ENCODE results near the gene PRKN. TPM values are rescaled to one million over a fixed set of nuclear protein-coding genes. Genes with fewer than 3 reads are reported as not detected.

PRKN gene
- total and polyA plus RNA-seq, 8 donors, result 0.82 to 7.2 (median 2.9) TPM

DNA sequence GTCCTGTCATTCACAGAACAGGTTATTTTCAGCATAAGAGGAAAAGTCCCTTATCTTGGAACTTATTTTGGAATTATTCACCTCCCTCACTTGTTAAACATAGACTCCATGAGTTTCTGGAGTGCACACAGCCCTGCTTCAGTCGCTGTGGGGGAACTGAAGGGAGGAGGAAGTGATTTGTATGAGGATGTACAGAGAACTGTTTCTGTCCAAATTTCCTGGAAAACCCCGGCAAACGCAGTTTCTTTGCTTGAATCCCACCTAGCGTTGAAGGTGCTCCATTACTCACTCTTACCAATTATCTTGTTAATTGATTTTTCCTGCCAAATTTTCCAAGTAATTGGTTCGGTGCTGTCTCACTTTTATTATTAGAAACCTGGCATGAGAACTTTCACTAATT is 1375.7 kb downstream of the PRKN start:
- H3K9me3 ChIP-seq, result no peaks in the 10 kb centered on the region
- no peak overlapping the region for H3K27ac ChIP-seq
- intact Hi-C loops (cut with DNase I), result no loop called here
- no peaks in the 10 kb centered on the region for H3K27me3 ChIP-seq
- H3K4me3 ChIP-seq, result no peak overlapping the region
- no peaks in the 10 kb centered on the region for H3K4me1 ChIP-seq
- no peak for FAIRE-seq
- TF ChIP-seq, protein P1, sequence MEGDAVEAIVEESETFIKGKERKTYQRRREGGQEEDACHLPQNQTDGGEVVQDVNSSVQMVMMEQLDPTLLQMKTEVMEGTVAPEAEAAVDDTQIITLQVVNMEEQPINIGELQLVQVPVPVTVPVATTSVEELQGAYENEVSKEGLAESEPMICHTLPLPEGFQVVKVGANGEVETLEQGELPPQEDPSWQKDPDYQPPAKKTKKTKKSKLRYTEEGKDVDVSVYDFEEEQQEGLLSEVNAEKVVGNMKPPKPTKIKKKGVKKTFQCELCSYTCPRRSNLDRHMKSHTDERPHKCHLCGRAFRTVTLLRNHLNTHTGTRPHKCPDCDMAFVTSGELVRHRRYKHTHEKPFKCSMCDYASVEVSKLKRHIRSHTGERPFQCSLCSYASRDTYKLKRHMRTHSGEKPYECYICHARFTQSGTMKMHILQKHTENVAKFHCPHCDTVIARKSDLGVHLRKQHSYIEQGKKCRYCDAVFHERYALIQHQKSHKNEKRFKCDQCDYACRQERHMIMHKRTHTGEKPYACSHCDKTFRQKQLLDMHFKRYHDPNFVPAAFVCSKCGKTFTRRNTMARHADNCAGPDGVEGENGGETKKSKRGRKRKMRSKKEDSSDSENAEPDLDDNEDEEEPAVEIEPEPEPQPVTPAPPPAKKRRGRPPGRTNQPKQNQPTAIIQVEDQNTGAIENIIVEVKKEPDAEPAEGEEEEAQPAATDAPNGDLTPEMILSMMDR (IDR thresholded peaks at IDR 0.05), result no peak
- whole genome bisulfite sequencing, 2 donors, result 62 to 70% methylated on average over 5 of the region's 5 CpGs
- H3K36me3 ChIP-seq, result no peaks in the 10 kb centered on the region
- DNase-seq, result no peak
- no peak for ATAC-seq

DNA sequence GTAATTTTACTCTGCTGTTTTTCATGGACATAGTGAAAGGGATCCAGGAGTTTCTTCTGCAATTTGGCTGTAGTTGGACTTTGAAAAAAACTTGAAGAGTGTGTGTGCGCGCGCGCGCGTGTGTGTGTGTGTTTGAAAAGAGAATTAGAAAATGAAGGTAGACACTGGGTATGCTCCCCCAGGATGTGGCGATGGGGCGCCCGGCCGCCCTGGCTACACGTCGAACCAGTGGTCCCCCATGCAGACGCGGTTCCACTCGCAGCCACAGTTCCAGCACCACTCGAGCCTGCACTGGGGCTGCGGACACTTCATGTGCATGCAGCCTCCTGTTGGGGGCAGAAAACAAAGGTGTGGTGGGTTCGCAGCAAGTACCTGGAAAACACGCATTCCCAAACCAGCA is 1377.7 kb downstream of the PRKN start:
- Histone ChIP-seq H3K9me3 (no peaks in the 10 kb centered on the region), H3K27ac (no peak overlapping the region), H3K4me3 (no peak overlapping the region), H3K4me1 (no peaks in the 10 kb centered on the region), H3K27me3 (no peaks in the 10 kb centered on the region), H3K36me3 (no peaks in the 10 kb centered on the region)
- DNase-seq (no peak), ATAC-seq (no peak), FAIRE-seq (no peak)
- WGBS, 2 donors, result 96% methylated on average over 19 of the region's 19 CpGs
- intact Hi-C loops (cut with DNase I), result no loop called here
- TF ChIP-seq, protein P1 (IDR thresholded peaks at IDR 0.05), result no peak

DNA sequence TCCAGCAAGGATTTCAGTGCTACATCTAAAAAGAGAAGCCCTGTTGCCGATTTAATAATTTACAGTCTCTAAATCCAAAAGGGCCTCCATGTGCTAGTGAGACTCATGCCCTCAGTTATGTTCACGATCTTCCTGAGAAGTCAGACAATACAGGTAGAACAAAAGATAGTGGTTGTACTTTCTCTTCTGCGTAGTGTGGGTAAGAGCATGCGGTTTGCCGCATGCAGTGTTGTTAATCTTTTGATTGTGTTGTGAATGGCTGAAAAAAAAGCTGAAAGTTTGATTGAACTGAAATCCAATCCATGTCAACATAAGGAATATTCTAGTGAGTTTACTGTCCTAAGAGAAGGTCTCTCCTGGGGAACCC is 1379.0 kb downstream of the PRKN start:
- DNase-seq (no peak), FAIRE-seq (no peak), ATAC-seq (no peak)
- Histone ChIP-seq H3K4me3 (no peak overlapping the region), H3K4me1 (no peaks in the 10 kb centered on the region), H3K36me3 (no peaks in the 10 kb centered on the region), H3K9me3 (no peaks in the 10 kb centered on the region), H3K27me3 (no peaks in the 10 kb centered on the region), H3K27ac (no peak overlapping the region)
- WGBS, 2 donors, result 94 to 96% methylated on average over 5 of the region's 5 CpGs
- intact Hi-C loops (cut with DNase I), result no loop called here
- TF ChIP-seq, protein P1 (IDR thresholded peaks at IDR 0.05), result no peak

DNA sequence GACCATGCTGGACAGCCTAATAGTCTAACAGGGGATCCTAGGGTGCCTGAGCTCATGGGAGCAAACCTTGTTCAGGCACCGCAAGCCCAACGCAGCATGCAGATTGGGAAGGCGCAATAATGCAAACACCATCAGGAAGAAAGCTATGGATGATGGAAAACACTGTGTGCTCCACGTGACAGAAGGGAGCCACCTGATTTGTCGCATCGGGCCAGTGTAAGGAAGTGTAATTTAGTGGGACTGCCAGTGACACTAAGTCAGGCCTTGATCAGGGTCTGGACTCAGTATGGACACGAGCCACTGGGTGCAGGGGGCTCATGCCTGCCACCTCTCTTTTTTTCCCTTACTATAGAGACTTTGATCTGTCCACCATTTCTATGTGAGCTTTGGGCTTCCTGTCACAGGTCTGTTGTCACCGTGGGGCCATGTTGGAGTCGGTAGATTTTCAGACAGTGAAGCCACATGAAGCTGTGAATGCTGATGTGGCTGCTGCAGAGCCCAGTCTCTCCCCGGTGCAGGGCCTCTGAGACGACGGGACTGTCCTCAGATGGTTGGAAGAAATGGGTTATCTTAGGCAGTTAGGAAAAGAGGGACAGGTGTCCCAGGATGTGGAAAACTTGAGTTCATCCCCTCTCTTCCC is 1379.5 kb downstream of the PRKN start:
- no peaks in the 10 kb centered on the region for H3K27me3 ChIP-seq
- TF ChIP-seq, protein P1 (IDR thresholded peaks at IDR 0.05), result no peak
- DNase-seq, result no peak
- no peak for FAIRE-seq
- no peaks in the 10 kb centered on the region for H3K9me3 ChIP-seq
- 91 to 95% methylated on average over 12 of the region's 12 CpGs for WGBS, 2 donors
- no peak overlapping the region for H3K4me3 ChIP-seq
- H3K4me1 ChIP-seq, result no peaks in the 10 kb centered on the region
- no peak overlapping the region for H3K27ac ChIP-seq
- no peaks in the 10 kb centered on the region for H3K36me3 ChIP-seq
- intact Hi-C loops (cut with DNase I), result no loop called here
- ATAC-seq, result no peak

DNA sequence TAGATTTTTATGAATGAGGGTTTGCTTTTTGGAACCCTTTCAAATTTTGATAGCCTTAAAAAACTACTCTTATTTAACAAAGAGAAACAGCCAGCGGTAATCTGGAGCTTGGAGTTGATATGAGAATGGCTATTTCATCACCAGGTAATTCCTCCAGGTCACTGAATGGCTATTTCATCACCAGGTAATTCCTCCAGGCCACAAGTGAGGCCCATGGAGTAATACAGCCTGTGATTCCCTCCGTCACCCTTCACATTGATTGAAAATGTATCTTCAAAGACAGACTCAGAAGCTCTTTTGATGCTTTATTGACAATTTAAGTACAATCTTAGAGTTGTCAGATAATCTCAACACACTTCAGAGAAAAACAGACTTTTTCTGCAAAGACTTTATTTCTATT is 1380.4 kb downstream of the PRKN start:
- FAIRE-seq (no peak), DNase-seq (no peak), ATAC-seq (no peak)
- WGBS, 2 donors, result 88 to 91% methylated on average over 2 of the region's 2 CpGs
- Histone ChIP-seq H3K9me3 (no peaks in the 10 kb centered on the region), H3K4me3 (no peak overlapping the region), H3K36me3 (no peaks in the 10 kb centered on the region), H3K27ac (no peak overlapping the region), H3K27me3 (no peaks in the 10 kb centered on the region), H3K4me1 (peaks cover 0 to 3% (median 0%) of the 10 kb centered on the region in 3 donors)
- intact Hi-C loops (cut with DNase I), result no loop called here
- TF ChIP-seq, protein P1 (IDR thresholded peaks at IDR 0.05), result no peak

Measured in pancreas (tissue), 10 donors.